Measurements from ENCODE around the gene ATXN10. TPM values are rescaled to one million over a fixed set of nuclear protein-coding genes. Genes with fewer than 3 reads are reported as not detected.

The ATXN10 gene
- total RNA-seq, 1 experiment from 2014 or later = 323 TPM

DNA sequence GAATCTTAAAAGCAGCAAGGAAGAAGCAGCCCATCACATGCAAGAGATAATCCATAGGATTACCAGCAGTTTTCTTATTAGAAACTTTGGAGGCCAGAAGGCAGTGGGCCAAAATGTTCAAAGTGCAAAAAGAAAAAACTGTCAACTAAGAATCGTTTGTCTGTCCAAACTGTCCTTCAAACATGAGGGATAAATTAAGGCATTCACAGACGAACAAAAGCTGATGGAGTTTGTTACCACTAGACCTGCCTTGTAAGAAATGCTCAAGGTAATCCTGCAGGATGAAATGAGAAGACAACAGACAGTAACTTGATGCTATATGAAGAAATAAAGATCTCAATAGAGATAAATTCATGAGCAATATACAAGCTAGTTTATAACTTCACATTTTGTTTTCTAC is 154.9 kb downstream of the ATXN10 start:
- in situ Hi-C loops (cut with HindIII; ENCODE audit: low pct_unique_long_range_greater_than_20kb, low sequenced_read_pairs) = no loop called here
- no peak for DNase-seq (ENCODE audit: low read depth)

DNA sequence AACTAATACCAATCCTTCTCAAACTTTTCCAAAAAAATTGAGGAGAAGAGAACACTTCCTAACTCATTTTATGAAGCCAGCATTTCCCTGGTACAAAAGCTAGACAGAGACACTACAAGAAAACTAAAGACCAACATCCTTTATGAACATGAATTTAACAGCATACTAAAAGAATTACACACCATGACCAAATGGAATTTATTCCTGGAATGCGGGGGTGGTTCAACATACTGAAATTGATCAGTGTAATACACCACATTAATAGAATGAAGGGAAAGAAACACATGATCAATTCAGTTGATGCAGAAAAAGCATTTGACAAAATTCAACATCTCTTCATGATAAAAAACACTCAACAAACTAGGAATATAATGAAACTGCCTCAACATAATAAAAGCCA is 157.2 kb downstream of the ATXN10 start:
- in situ Hi-C loops (cut with HindIII; ENCODE audit: low pct_unique_long_range_greater_than_20kb, low sequenced_read_pairs) = no loop called here

DNA sequence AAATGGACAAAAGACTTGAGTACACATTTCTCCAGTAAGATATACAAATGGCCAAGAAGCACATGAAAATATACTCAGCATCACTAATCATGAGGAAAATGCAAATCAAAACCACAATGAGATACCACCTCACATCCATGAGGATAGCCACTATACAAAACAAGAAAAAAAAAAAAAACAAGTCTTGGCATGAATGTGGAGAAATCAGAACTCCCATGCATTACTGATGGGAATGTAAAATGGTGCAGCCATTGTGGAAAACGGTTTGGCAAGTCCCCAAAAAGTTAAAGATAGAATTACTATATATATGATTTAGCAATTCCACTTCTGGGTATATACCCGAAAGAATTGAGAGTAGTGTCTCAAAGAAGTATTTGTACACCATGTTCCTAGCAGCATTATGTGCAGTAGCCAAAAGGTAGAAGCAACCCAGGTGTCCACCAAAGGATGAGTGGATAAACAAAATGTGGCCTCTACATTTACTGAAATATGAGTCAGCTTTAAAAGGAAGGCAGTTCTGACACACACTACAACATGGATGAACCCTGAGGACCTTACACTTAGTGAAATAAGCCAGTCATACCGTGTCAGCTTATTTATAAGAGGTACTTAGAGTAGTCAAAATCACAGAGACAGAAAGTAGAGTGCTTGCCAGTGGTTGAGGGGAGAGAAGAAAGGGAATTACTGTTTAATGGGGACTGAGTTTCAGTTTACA is 159.1 kb downstream of the ATXN10 start:
- in situ Hi-C loops (cut with HindIII; ENCODE audit: low pct_unique_long_range_greater_than_20kb, low sequenced_read_pairs) = no loop called here
- peak; percentile 50 for DNase-seq (ENCODE audit: low read depth)

More for the DNA sequence above, 157.2 kb downstream of the ATXN10 start:
- DNase-seq (ENCODE audit: low read depth) = no peak

DNA sequence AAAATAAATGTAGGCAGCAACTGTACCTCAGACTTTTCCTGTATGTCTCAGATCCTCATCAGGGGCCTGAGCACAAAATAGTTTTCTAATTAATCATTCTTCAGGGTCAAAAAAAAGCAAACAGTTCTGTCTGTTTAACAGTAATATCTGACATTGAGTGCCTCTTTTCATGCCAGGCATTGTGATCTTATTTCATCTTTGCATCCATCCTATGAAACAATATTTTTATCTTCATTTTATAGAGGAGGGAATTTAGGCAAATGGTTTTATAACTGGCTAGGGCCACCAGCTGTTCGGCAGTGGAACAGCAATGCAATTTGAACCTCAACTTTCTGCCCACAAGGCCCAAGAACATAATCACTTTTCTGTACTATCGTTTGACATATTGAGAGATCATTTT is 159.8 kb downstream of the ATXN10 start:
- in situ Hi-C loops (cut with HindIII; ENCODE audit: low pct_unique_long_range_greater_than_20kb, low sequenced_read_pairs) = no loop called here
- peak; percentile 21 for DNase-seq (ENCODE audit: low read depth)

DNA sequence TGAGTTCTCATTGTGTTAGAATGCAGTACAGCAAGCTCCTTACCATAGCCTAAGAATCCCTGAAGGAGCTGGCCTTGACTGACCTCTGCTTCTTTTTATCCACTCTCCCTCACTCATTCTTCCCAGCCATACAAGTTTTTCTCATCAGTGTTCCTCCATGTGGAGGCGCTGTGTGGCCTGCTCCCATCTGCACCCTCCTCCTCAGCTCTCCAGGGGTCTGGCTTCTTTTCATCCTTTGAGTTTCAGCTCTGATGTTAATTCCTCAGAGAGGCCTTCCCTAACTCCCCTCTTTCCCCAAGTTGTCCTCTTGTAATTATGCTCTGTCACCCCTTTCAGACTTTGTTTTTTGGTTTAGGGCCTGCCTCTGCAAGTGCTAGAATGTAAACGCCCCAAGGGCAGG is 160.5 kb downstream of the ATXN10 start:
- no peak for DNase-seq (ENCODE audit: low read depth)
- in situ Hi-C loops (cut with HindIII; ENCODE audit: low pct_unique_long_range_greater_than_20kb, low sequenced_read_pairs) = no loop called here

DNA sequence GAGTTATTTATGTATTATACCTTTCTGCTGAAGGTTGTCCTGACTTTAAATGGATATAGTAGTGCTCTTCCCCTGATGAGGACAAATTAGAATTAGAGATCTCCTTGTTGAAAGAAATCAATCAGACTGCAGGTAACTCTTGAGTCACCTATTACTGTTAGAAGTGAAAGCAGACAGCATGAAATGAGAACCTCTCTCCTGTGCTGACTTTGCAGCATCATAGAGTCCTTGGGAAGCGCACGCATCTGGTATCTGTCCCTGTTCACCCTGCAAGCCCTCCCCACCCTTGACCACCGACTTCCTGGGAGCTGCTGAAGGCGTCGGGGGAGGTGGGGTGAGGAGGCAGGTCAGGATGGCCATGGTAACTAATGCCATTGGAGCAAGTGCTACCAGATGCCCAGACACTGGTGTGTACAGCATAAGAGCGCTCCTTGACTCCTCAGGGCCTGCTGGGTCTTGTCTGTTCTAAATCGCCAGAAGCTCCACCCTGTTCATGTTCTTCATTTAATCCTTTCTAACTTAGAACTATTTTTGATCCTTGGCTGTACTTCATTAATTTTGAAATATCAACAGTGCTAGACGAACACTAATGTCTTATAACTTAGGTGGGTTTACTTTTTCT is 161.4 kb downstream of the ATXN10 start:
- in situ Hi-C loops (cut with HindIII; ENCODE audit: low pct_unique_long_range_greater_than_20kb, low sequenced_read_pairs) = no loop called here
- no peak for DNase-seq (ENCODE audit: low read depth)

DNA sequence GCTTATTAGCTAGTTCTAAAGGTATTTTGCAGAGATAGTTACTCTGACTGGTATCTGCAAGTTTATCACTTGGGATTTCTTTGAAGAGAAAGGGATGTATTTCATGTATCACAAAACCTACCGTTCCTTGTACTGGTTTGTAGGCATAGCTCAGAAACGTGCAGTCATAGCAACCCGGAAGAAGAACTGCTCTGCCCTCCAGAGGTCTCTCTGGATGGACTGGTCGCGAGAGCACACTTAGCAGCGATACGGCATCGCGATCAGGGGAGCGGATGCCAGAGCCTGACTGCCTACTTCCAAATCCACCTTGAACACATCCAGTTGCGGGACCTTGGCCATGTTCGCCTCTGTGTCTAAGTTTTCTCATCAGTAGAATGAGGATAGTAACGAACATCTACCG is 162.0 kb downstream of the ATXN10 start:
- no peak for DNase-seq (ENCODE audit: low read depth)
- in situ Hi-C loops (cut with HindIII; ENCODE audit: low pct_unique_long_range_greater_than_20kb, low sequenced_read_pairs) = no loop called here

DNA sequence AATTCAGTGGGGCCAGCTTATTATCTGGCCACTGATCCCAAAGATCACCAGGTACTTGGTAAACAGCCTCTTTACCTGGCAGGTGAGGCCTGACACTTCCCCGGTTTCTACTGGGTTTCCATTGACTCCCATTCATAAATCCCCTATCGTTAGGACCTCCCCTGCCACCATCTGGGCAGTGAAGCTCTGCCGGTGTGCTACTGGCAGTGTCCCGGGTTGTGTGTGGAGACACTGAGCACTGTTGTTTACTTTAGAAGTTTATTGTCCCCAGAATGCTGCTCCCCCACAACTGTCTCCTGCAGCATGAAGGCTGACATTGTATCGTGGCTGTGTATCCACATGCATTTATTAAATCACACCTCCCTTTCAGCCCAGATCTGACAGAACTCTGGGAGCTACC is 162.6 kb downstream of the ATXN10 start:
- in situ Hi-C loops (cut with HindIII; ENCODE audit: low pct_unique_long_range_greater_than_20kb, low sequenced_read_pairs) = no loop called here
- no peak for DNase-seq (ENCODE audit: low read depth)

DNA sequence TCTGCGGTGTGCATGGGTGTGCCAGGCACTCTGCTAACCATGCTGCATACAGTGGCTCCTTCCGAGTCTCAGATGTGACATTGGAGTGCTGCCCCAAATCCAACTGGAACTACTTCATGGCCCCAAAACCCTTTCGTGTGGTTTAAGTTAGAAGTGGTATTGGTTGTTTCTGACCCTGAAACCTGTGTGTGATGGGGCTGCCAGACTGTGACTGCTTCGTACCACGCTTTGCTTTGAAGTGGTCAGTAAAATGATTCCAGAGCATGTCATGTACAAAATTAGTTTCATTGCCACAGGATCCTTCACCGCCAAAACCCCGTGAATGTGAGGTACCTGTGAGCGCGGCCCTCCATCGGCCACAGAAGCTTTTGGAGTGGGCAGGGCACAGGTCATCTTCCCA is 163.2 kb downstream of the ATXN10 start:
- DNase-seq (ENCODE audit: low read depth) = no peak
- in situ Hi-C loops (cut with HindIII; ENCODE audit: low pct_unique_long_range_greater_than_20kb, low sequenced_read_pairs) = no loop called here

DNA sequence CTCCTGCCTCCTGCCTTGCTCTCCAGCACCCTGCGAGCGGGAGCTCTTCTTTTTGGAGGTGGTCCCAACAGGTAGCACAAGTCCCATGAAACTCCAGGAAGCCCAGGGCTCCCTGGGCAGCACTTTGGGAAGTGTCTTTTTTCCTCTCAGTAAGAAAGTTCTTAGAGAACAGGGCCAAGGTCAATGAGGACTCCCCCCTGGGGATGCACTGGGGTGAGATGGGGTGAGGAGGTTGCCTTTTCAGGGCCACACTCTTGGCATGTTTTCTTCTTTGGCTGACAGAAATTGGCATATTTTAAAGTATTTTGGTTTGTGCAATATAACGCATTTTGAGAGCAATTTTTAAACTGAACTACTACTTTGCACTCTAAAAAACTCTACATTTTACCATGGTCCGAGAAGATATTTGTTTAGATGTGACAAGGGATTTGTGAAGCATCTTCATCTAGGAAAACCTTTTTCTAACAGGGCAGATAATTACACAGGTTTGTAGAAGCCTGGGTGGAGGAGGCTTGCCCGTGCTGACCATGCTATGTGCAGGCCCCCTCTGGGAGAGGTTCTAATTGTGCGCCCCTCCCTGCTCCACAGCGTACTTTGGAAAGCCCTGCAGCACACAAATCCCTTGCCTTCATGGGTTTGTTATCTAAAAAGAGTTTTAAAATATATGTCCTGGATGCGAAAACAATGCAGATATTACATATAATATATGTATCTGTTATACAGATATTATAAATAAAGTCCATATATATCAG is 165.0 kb downstream of the ATXN10 start:
- in situ Hi-C loops (cut with HindIII; ENCODE audit: low pct_unique_long_range_greater_than_20kb, low sequenced_read_pairs) = no loop called here
- no peak for DNase-seq (ENCODE audit: low read depth)

DNA sequence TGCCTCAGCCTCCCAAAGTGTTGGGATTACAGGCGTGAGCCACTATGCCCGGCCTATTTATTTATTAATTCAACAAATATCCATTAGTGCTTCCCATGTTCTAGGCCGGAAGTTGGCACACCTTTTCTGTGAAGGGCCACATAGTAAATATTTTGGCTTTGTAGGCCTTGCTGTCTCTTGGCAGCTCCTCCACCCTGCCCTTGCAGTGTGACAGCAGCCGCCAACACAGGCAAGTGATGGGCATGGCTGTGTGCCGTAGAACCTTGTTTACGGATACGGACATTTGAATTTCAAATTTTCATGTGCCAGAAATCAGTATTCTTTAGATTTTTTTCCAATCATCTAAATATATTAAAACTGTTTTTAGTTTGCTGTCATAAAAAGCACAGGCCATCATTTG is 165.9 kb downstream of the ATXN10 start:
- in situ Hi-C loops (cut with HindIII; ENCODE audit: low pct_unique_long_range_greater_than_20kb, low sequenced_read_pairs) = no loop called here

DNA sequence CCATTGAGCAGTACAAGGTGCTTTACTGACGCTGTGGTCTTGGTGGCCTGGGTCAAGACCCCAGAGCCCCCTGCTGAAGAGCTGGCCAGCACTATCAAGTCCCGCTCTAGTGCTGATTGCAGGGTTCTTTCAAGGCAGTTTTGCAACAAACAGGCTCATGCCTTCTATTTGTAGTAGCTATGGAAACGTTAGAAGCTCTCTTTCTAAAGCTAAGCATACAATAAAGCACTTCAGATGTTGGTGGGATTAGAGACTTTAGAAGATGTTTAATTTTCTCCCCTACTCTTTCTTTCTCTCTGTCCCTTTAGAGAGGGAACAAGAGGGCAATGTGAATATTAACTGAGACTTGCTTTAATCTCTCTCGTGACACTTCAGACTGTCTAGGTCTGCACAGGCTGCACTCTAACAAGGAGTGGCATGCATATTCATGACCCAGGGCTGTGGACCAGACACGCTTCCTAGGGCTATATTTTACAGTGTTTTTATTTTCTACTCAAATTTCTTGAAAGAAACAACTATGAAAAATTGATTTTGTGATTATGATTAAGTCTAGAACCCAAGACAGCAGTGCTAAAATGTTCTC is 166.8 kb downstream of the ATXN10 start:
- in situ Hi-C loops (cut with HindIII; ENCODE audit: low pct_unique_long_range_greater_than_20kb, low sequenced_read_pairs) = no loop called here
- no peak for DNase-seq (ENCODE audit: low read depth)

More for the DNA sequence above, 165.9 kb downstream of the ATXN10 start:
- no peak for DNase-seq (ENCODE audit: low read depth)

DNA sequence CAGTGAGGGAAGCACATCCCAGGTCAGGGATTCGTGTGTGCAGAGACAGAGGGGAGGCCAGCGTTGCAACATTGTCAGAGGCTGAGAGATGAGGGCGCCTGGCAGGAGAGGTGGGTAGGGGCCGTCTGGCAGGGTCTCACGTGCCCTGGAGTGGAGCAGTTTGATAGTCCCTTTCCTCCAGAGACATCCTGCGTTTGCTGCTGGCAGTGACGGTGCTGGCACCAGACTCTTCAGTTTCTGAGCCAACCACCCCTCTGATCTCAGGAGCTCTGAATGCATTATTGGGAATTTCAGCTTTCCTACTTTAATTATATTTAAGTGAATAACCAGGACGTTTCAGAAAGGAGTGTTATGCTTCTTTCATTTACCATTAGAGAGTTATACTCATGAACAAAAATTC is 168.8 kb downstream of the ATXN10 start:
- in situ Hi-C loops (cut with HindIII; ENCODE audit: low pct_unique_long_range_greater_than_20kb, low sequenced_read_pairs) = no loop called here
- no peak for DNase-seq (ENCODE audit: low read depth)

DNA sequence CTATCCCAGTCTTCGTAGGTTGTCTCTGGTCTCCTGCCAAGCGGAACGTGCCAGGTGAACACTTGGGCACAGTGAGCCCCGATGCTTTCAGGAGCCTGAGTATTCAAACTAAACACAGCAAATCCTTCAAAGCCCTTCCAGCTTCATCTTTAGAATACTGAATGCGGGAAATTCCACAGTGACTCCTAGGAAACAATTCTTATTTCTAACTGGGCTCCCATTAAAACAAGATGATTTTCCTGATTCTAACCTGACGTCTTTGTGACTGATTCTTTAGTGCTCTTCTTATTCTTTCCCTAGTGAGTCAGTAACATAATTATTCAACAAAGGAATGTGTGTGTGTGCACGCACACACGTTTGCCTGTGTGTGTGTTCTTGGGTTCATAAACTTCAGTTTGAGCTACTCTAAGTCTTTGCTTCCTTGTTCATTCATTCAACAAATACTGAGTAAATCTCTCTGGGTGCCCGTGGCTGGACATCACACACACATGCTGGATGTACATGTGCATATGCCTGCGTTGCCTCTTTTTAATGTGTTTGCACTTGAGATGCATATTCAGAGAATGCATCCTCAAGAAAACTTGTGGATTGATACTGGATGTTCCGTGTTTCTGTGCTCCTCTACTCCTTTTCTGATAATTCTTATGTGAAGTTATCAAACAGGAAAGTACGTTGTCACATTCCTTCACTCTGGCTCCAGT is 170.8 kb downstream of the ATXN10 start:
- DNase-seq (ENCODE audit: low read depth) = peak; percentile 69
- in situ Hi-C loops (cut with HindIII; ENCODE audit: low pct_unique_long_range_greater_than_20kb, low sequenced_read_pairs) = no loop called here

DNA sequence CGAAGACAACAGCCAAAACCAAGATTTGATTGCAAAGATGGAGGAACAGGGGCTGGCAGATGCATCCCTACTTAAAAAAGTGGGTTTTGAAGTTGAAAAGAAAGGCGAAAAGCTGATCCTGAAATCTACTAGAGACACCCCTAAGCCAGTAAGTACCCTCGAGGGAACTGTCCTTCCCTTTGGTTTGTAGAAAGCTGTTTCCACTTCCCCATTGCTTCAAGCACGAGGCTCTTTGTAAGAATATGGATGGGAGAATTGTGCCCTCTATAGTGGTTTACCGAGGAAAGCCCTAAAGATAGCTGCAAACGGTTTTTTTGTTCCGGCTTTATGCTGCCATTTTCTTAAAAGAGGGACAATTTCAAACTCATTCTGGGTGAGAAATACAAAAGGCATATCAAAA is 171.4 kb downstream of the ATXN10 start:
- DNase-seq (ENCODE audit: low read depth) = no peak
- in situ Hi-C loops (cut with HindIII; ENCODE audit: low pct_unique_long_range_greater_than_20kb, low sequenced_read_pairs) = no loop called here

DNA sequence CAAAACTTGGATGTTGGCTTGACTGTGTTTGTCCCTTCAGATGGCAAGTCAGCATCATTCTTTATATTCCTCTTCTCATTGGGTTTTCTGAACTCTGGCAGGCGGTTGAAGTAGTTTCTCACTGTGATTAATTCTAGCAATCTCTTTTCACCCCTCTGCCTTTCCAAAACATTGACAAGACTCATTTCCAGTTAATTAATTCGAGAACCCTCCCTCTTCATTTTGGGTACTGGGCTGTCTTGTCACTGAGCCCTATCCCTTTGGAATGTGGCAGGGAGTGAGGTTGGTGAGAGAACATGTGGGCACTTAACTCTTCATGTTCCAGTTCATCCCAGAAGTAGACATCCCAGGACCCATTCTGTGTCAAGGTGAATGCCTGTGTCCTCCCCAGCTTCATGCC is 172.4 kb downstream of the ATXN10 start:
- in situ Hi-C loops (cut with HindIII; ENCODE audit: low pct_unique_long_range_greater_than_20kb, low sequenced_read_pairs) = no loop called here
- DNase-seq (ENCODE audit: low read depth) = no peak

DNA sequence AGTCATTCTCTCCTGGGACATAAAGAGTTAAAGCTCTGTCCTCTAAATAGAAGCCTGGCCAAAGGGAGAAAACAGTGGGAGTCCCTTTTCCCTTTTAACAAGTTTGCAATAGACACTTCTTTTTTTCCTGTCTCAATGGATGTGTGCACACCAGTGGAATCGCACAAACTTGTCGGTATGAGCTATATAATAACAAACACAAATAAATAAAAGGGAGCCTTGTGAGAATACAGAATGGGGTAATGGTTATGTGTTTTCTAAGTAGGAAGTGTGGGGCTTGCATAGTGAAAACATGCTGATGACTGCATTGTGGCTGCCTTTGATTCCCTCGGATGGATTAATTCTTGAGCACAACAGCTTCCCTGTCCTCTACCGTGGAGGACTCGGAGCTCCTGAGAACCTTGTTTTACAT is 173.4 kb downstream of the ATXN10 start:
- no peak for DNase-seq (ENCODE audit: low read depth)
- in situ Hi-C loops (cut with HindIII; ENCODE audit: low pct_unique_long_range_greater_than_20kb, low sequenced_read_pairs) = no loop called here

DNA sequence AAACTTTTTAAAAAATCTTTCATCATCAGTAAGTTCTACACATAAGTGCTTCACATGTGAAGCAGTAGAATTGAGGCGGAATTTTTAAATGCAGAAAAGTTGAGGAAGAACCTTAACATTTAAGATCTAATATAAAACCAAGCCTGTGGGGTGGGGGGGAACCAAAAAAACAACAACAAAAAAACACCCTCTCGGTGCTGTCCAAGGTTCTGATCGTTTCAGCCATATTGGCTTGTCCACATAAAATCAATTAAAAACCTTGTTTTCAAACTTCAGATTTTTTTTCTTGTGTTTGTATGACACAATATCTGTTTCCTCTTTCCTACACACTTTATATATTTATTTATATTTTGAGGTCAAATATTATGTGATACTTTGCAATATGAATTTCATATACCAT is 175.3 kb downstream of the ATXN10 start:
- DNase-seq (ENCODE audit: low read depth) = no peak
- in situ Hi-C loops (cut with HindIII; ENCODE audit: low pct_unique_long_range_greater_than_20kb, low sequenced_read_pairs) = no loop called here

DNA sequence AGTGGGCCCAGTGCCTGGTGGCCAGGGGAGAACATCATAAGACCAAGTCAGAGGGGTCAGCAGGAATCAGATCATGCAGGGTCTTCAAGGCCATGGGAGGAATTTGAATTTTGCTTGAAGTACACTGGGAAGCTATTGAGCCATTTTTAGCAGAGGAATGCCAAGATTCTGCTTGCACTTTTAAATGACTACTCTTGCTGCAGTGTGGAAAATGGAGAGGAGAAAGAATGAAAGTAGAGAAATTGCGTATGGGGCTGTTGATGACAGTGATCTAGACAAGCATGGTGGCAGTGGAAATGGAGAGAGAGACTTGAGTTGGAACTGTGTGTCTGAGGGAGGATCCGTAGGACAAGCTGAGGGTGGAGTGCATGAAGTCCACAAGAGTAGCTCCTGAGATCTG is 177.3 kb downstream of the ATXN10 start:
- no peak for DNase-seq (ENCODE audit: low read depth)
- in situ Hi-C loops (cut with HindIII; ENCODE audit: low pct_unique_long_range_greater_than_20kb, low sequenced_read_pairs) = no loop called here
